ENCODE data around the gene C4orf54.

Gene C4orf54

DNA sequence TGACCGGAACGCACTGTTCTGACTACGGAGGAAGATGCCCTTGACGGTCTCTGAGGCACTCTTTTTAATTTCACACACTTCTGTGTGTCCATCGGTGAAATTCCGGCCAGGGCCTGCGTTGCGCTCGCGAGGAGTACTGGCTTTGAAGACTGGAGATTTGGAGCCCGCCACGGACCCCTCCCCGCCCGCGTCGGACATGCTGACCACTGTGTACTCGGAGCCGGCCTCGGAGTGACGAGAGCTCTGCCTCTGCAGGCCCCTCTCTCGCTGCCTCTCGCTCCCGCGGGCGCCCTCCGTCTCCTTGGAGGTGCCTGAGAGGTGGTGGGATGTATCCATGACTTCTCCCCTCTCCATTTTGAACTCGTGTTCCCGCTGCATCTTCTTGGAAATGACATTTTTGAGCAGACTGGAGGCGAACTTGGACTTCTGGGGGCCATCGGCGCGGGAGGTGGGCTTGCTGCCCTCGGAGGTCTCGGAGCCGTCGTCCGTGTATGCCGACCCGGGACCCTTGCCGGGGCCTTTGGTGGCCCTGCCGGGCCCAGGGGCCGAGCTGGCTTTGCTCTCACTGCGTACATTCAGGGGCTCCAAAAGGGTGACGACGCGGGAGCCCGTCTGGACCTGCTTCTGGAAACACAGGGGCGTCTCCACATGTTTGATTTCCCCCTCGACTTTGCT, 5.7 kb downstream of the C4orf54 start:
- DNase-seq: no peak

DNA sequence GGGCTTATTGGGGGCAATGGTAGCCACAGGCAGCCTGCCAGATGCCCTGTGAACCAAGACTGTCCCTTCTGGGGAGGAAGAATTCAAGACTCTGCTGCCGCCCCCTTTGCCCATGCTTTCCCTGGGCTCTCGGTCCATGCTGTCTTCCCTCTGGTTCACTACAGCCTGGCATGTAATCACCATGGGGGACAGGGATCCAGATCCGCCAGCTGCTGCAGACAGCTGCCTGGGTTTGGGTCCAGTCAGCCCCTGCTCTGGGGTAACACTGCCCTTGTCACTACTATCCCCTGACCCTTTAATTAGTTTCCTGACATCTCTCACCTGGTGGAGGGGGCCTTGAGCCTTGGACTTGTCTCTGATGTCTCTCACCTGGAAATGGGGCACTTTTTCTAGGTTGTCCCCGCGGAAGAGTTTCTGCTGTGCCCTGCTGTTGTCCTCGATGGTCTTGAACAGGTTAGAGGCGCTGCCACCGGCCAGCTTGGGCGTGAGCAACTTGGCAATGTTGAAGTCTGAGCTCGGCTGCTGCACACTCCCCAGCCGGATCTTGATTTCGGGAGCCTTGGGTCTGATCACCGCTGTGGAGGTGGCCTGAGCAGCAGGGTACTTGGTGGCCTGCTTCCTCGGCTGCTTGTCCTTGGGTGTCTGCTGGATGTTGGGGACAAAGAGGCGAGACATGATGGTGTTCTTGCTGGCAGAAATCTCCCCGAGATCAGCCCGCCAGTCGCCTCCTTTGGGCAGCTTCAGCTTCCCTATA, 6.4 kb downstream of the C4orf54 start:
- no peak for DNase-seq

DNA sequence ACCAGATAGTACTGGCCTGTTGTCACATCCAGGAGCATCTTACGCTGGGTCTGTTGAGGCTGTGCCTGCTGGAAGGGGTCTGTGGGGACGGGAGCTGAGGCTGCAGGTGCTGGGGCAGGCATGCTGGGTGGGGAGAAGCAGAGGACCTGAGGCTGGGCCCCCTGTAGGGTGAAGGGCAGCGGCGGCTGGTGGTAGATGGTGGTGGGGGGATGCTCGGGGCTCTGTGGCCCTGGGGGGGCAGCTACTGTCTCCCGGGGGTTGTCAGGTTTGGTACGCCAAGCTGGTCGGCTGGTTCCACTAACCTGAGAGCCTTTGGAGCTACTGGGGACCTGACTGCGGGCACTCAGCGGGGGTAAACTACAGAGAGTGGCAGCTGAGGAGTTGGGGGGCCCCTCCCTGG, 7.8 kb downstream of the C4orf54 start:
- no peak for DNase-seq

DNA sequence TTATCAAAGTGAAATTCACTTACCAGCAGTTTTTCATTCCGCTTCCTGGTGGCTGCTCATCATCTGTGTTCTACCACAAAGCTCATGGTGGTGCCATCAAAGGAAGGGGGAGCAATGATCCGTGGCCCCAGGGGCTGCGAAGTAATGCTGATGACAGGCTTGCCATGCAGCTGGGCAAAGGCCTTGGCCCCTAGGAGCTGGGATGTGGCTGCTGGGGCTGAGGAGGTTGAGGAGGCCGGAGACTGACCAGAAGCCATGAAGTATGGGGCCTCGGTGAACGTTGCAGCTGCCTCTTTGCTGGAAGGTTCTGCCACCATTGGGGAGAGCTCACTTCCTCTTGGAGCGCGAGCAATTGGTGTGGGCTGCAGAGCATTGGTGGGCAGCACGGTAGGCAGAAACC, 8.4 kb downstream of the C4orf54 start:
- DNase-seq: no peak

DNA sequence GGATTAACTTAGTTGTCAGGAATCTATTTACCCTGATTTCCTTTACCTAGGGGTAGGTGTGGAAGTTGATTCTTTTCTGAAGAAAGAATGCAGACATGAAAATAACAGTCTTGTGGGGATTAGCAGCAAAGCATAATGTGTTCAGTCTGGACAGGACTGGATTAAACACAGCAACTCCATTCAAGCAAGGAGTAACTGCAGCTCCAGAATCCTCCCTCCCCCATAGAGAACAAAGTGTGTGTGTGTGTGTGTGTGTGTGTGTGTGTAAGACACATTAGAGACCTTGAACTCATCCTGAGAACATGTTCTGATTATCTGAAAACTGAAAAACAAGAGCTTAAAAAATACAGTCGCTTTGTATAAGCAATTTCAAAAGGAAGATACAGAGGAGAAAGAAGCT, 9.3 kb downstream of the C4orf54 start:
- DNase-seq: no peak

DNA sequence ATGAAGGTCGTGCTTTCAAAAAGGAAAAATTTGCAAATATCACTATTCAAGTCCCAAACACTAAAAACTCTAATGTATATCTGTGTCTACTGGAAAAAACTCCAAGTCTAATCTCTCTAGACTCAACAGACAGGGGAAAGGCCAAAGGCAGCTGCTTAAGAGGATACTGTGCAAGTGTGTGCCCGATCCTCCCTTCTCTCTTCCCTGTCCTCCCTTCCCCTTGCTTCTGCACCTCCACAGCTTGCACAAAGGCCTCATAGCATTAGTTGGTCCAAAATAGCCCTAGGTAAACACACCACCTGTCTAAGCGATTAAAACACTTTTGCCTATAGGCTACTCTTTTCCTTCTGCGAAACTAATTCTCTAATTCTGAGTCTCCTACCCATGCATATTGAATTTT, 10.6 kb downstream of the C4orf54 start:
- no peak for DNase-seq

DNA sequence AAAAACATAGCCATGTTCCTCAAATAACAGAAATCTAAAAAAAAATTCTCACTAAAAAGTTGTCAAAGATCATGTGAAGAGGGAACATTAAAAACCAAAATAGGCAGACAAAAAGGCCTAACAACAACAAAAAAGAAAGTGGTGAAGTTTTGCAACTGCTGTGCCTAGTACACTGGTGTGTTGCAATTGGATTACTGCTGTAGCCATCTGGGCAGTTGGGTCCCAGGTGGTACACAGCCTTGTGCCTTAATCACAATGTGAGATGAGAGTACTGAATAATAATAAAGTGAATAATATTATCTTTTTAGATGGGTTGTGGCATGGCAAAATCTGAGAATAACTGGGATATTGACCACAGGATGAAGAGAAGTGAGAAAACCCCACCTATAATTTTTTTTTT, 12.0 kb downstream of the C4orf54 start:
- no peak for DNase-seq

DNA sequence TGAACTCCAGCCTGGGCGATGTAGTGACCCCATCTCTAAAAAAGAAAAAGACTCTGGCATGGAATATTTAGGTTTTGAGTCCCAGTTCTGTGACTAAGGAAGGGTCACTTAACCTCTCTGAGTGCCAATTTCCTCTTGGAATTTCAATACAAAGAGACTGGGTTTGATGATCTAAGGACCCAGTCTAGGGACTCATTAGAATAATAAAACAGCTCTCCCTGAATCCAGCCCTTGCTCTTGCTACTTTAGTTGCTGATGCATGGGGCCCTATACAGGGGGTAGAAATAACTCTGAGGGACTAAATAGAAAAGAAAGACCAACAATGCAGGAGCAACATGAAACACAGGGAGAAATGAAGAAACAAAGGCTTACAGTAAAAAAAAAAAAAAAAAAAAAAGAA, 12.6 kb downstream of the C4orf54 start:
- DNase-seq: no peak

DNA sequence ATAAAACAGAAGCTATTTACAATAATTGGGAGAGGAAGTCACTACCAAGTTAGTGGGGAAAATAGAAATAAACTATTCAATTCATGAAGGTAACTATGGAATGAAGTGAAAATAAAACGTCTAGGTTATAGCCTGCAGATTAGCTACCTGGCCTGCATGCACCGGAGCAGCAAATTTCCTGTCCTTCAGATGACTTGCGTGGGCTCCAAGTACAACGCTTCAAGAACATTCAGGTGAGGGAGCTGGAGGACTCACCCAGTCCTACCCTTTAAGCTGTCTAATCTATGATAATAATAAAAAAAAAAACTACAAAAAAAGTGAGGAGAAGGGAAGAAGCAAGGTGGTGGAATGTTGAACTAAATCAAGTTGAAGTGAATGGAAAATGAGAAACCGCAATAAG, 13.2 kb downstream of the C4orf54 start:
- no peak for DNase-seq

DNA sequence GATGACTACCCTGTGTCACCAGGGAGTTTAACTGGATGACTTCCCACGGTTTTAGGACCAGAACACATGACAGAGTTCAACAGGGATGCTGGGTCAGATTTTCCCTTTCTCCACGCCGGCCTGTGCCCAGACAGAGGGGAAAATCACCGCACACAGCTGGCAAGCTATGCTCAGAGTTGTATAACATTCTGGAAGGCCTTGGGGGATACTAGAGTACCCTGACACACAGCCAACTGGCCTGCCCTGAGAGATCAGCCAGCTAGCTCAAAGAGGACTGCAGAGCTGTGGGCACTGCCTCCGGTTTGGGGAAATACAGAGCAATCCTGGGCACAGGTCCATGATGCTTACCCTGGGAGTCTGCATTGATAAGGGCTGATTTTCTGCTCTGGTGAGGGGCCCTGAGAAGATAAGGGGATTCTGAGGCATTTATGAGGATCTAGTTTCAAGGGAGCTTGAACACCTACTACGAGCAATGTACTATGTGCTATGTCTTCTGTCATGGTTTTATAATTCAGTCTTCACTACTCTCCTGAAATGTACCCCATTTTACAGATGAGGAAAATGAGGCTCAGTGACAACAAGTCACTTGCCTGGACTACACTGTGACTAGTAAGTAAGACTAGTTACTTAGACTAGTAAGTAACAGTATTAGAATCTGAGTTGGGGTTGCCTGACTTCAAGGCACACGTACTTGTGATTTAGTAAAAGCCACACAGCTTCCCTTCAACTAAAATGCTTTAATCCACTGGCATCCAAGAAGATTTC, 14.7 kb downstream of the C4orf54 start:
- no peak for DNase-seq

DNA sequence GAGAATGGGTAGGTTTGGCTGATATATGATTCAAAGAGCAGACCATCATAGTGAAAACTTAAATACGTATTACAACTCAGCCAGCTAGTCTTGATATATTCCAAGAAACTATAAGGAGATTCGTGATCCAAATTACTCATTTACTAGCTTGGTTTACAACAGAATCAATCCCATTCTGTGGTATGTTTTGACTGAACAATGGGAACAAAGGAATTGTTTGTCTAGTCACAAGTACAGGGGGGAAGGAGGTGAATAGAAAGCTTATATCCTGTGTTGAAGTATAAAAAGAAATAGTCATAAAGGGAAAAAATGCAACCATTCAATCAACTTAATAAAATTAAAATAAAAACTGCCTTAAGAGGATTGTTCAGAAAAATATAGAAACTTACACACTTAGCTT, 17.0 kb downstream of the C4orf54 start:
- DNase-seq: no peak

DNA sequence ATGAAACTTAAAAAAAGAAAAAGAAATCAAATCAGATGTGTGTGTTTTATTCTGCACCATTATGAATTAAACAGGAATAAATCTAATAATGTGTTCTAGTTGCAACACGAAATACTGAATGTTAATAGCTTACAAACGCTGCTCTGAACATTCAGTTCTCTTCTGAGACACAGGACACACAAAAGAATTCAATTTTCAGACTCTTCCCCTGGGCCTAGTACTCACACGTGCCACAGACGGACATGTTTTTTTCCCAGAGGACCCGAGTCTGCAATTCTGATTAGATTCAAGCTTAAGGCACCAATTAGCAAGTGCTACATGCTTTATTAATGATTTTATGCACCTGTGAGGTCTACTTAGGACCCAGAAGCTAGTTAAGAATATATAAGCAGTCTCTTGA, 20.5 kb downstream of the C4orf54 start:
- DNase-seq: no peak

DNA sequence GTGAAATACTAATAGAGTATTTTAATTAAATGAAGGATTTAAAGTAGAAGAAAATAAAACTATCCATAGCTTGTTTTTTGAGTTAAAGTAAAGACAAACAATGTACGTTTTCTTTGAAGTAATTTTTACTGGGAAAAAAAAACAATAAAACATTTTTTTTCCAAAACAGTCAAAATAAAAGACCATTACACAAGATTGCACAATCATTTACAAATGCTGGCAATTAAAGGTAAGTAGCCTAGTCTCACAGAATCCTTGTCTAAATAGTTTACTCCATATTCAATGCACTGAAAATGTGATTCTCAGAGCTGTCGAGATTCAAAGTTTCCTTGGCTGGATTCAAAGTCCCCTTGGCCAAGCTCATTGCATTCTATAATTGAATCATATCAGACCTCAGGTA, 21.2 kb downstream of the C4orf54 start:
- DNase-seq: no peak

DNA sequence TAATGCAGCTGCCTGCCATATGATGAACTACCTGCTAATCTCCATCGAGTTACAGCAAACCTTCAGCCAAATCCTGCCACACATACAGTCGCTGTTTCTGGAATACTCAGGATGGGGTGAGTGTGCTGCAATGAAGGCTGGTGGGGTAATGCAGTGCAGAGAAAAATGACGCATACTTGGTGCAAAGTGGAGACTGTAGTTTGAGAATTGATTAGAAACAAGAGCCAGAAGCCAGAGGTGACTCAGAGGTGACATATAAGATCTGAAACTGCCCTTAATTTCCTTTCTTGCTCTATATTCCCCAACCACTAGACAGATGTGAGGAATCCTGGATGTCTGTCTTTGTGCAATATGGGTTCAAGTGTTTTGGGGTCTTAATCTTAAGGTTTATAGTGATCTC, 22.0 kb downstream of the C4orf54 start:
- DNase-seq: no peak

DNA sequence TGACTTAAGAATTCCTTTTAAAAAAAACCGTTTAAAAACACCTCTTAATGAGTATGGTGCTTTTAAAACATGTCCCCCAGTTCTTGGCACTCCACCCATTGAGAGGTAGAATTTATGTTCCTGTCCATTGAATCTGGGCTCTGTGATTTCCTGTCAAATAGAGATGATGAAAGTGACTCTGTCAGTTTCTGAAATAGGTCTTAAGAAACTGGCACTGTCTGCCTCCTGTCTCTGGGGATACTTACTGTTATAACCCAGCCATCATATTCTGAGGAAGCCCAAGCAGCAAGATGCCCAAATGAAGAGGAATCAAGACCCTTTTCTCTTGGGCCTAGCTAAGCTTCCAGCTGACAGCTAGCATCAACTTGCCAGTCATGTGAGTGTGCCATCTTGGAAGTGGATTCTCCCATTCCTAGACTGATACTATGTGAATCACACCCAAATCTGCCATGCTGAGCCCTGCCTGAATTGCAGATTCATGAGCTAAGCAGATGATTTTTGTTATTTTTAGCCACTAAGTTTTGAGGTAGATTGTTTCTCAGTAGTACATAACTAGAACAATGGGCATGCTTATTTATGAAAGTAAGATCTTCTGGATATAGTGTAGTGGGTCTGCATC, 22.8 kb downstream of the C4orf54 start:
- DNase-seq: no peak

DNA sequence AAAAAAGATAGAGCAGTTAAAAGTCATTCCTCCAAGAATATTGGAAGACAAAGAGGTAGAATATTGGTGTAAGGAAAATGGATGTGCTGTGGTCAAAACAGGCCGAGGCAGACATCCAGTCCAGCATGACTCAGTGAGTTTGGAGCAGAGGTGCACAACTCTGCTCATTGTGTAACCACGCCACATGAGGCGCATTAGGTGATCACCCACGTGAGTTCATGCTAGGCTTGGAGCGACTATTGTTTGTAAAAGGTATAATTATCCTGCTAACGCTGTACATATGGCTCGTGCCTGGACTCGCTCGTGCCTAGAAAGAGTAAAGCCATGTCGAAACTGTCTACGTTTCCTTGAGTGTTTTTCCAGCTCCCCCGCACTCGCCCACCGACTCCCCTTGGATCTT, 23.9 kb downstream of the C4orf54 start:
- DNase-seq: no peak

DNA sequence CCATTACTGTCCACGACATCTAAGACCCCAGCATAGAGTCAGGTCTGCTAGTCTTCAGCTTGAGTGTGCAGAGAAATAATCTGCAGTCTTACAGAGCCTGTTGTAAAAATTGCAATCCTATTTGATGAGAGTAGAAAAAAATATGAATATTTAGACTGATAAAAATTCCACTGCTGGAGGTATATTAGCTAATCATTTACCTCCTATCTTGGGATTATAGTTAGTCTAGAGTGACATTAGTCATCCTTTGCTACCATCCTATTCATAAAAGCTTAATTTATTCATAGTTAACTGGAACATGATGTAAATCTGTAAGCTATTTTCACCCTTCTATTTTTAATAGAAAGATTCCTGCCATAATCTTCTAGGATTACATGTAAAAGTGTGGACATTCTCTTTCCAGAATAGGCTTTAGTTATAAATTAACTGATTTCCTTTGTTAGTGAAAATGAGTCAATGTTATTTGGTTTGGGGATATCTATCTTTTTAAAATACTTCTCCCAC, 26.7 kb downstream of the C4orf54 start:
- no peak for DNase-seq

DNA sequence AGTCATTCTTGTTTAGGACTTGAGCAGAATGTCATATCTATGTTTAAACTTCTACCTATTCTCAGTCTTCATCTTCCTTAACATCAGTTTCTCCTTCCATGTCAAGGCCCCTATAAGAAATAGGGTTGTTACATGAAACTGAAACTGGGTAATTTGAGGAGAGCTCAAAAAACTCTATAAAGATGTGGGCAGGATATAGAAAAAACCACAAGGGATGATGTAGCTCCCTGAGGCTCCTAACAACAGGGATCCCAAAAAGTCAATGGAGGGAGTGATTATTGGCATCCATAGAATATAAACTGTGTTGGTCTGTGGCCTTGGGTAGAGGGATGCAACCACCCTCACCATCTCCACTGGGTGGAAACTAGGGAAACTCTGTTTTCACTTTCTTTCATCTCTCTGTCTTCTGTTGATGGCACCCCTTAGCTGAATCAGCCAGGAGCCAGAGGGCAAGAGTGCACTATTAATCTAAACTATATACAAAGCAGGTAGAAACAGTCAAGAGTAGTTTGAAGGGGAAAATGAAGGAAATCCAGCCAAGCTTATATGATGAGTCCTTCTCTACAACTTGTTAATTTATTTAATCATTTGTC, 27.6 kb downstream of the C4orf54 start:
- no peak for DNase-seq

DNA sequence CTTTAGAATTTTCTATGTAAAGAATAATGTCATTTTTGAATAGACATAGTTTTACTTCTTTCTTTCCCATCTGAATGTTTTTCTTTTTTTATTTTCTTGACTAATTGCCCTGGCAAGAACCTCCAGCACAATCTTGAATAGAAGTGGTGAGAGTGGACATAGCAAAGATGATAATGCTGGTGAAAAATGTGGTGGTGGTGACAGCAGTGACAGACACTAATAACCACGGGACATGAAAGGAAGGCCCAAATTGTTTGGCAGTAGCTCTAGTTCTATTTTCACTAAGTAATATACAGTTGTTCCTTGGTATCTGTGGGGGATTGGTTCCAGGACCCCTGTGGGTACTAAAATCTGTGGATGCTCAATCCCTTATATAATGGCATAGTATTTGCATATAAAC, 29.6 kb downstream of the C4orf54 start:
- no peak for DNase-seq

DNA sequence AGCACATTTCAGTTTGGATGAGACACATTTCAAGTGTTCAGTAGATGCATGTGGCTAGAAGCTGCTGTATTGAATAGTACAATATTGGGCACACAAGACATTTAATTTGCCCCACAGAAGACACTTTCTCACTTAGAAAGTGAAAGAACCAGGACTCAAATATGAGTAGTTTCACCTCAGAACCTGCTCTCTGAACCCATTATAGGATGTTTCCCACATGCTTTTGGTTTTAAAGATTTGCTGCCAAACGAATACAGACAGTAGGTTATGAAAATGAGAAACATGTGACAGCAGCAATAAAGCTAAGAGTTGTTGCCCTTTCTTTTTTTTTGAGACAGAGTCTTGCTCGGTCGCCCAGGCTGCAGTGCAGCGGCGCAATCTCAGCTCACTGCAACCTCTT, 32.3 kb downstream of the C4orf54 start:
- DNase-seq: no peak

DNA sequence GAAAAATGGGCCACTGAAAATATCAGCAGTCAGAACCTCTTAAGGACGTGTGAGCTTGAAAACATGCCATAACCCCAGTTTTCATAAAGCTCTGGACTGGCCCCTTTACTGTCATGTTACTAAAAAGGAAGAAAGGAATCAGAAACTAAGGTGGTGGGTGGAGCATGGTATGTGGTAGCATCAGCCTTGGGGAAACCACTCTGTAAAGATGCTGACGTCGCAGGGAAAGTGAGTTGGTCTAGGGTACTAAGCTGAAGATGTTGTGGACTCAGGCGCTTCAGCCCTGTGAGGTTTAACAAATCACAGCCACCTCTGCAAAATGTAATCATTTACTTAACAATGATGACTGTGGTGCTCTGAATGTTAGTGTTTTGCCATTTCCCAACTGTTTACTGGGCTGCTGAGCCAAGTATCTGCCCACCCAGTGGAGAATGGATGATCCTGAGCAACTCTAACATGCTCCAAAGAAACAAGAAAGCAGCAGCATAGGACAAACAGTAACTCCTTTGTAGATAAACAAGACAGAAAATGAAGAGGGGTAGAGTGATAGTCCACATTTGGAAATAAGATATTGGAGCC, 33.4 kb downstream of the C4orf54 start:
- no peak for DNase-seq

DNA sequence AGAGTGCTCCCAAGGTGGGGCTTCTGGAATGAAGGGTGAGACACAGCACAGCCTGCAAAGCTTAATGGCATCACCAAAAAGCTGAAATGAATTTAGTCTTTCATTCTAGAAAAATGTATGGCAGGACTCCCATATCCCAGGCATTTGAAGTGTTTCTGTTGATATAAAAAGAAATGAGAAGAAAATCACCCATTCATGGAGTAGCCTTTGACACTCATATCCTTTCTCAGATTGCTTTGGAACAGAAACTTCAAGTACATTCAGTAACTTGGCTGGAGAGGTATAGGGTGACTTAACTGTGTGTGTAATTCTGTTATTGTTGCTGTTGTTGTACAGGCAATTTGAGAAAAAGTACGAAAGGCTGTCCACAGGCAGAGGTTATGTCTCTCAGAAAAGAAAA, 35.3 kb downstream of the C4orf54 start:
- no peak for DNase-seq

DNA sequence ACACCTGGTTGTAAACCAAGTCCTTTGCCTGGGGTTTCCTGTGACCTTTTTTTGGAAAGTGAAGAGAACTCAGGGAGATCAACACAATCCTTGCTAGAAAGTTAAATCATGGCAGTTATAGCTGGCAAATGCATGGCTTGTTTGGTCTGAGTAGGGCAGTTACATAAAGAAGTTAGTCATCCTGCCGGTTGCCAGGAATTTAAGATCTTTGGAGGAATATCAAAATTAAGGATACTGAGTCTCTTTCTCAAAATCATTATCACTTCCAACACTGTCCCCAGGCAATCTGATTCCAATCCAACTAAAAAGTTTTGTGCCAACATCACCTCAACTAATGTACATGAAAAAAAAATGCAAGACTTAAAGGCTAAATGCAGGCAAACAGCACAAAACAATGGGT, 40.3 kb downstream of the C4orf54 start:
- no peak for DNase-seq

All from SHP77 treated with DMSO at 0.1 percent for 48 hours (cell line).